OCI-LY7 (cell line): ENCODE data around the gene GPHN. TPM values are rescaled to one million over a fixed set of nuclear protein-coding genes. Genes with fewer than 3 reads are reported as not detected.

ENCODE experiments used
- BruUV-seq: library from RNA; stranded (reverse); fragments of 400-500 nt; replicated peaks from 2 replicates; lab custom pipeline; 2021; lab: Mats Ljungman, UMichigan
- CTCF ChIA-PET: fragments of 300-600 bp; sonication (Branson Sonifier 250); formaldehyde crosslinking; loops from one replicate; lab custom pipeline; 2022; ENCODE audit warnings: antibody characterized with exemption; ENCODE audit not compliant: unreplicated experiment; lab: Charles Lee
- POLR2A ChIA-PET: fragments of 300-600 bp; sonication (Branson Sonifier 250); formaldehyde crosslinking; loops from one replicate; lab custom pipeline; 2022; ENCODE audit warnings: antibody characterized with exemption; lab: Charles Lee
- DNase-seq: peaks from one replicate; pipeline ENCODE4 v3.0.0-alpha.2; 2015; ENCODE audit warnings: low spot score
- H2AFZ ChIP-seq: fragments of 200-600 bp; sonication (generic), shearing (Covaris generic); 2 replicates; pipeline ENCODE4 v1.6.1; 2014; ENCODE audit warnings: mild to moderate bottlenecking, antibody characterized with exemption, low read length, moderate library complexity
- H3K27ac ChIP-seq: fragments of 200-600 bp; sonication (generic); 2 replicates; pipeline ENCODE4 v1.5.1; 2014; ENCODE audit warnings: mixed run types, low read depth, mild to moderate bottlenecking, moderate library complexity, low read length, inconsistent platforms; ENCODE audit not compliant: poor library complexity, severe bottlenecking
- H3K36me3 ChIP-seq: fragments of 200-600 bp; sonication (generic); 2 replicates; pipeline ENCODE4 v1.6.1; 2014; ENCODE audit warnings: mild to moderate bottlenecking, antibody characterized with exemption, low read length, moderate library complexity, mixed read lengths; ENCODE audit not compliant: insufficient read depth
- H3K4me1 ChIP-seq: fragments of 200-600 bp; sonication (generic); 2 replicates; pipeline ENCODE4 v1.5.1; 2014; ENCODE audit warnings: mild to moderate bottlenecking, low read length; ENCODE audit not compliant: insufficient read depth, poor library complexity, severe bottlenecking
- H3K4me2 ChIP-seq: fragments of 200-600 bp; sonication (generic); 2 replicates; pipeline ENCODE4 v1.6.1; 2014; ENCODE audit warnings: mild to moderate bottlenecking, low read length
- H3K4me3 ChIP-seq: fragments of 200-600 bp; sonication (generic); 2 replicates; pipeline ENCODE4 v1.5.1; 2014; ENCODE audit warnings: mild to moderate bottlenecking, low read depth, low read length; ENCODE audit not compliant: poor library complexity, severe bottlenecking
- H3K79me2 ChIP-seq: fragments of 200-600 bp; sonication (generic); 2 replicates; pipeline ENCODE4 v1.6.1; 2016; ENCODE audit warnings: low read depth, mild to moderate bottlenecking, low read length, moderate library complexity, mixed read lengths; ENCODE audit not compliant: insufficient read depth
- H3K9me2 ChIP-seq: fragments of 200-600 bp; sonication (generic); 2 replicates; pipeline ENCODE4 v1.6.1; 2016; ENCODE audit warnings: mild to moderate bottlenecking, low read length, mixed read lengths; ENCODE audit not compliant: insufficient read depth
- H3K9me3 ChIP-seq: fragments of 200-600 bp; sonication (generic); 2 replicates; pipeline ENCODE4 v1.6.1; 2014; ENCODE audit warnings: mild to moderate bottlenecking, mixed run types, low read length, mixed read lengths
- H4K20me1 ChIP-seq: fragments of 200-600 bp; sonication (generic); 2 replicates; pipeline ENCODE4 v1.6.1; 2014; ENCODE audit warnings: mild to moderate bottlenecking, antibody characterized with exemption, low read length, moderate library complexity, mixed read lengths; ENCODE audit not compliant: insufficient read depth
- CTCF ChIP-seq: fragments of 200-600 bp; sonication (generic); conservative IDR thresholded peaks from 2 replicates; pipeline ENCODE4 v1.5.1; 2014; ENCODE audit warnings: mild to moderate bottlenecking, antibody characterized with exemption, low read length, moderate library complexity, mixed read lengths
- EZH2phosphoT487 ChIP-seq: fragments of 200-600 bp; sonication (generic); IDR thresholded peaks from 2 replicates; pipeline ENCODE4 v1.6.1; 2018; ENCODE audit warnings: low read depth, borderline replicate concordance, mild to moderate bottlenecking, mixed run types, antibody characterized with exemption, low read length, moderate library complexity, mixed read lengths
- intact Hi-C: fragments of 100-400 bp; cut with micrococcal nuclease; formaldehyde crosslinking; loops from one replicate; pipeline ENCODE4 v1.10.0; 2022; ENCODE audit not compliant: unreplicated experiment
- total RNA-seq, 2 experiments: library from RNA; depleted of rRNA in 1 of 2; stranded (reverse); fragments of >200 nt in 1 of 2; shearing (Covaris generic) in 1 of 2; gene quantifications; 2 replicates each; pipeline ENCODE4 v1.2.3, GENCODE V29; 2014 to 2022

GPHN gene
- total RNA-seq, 2 experiments from 2014 or later = not detected

DNA sequence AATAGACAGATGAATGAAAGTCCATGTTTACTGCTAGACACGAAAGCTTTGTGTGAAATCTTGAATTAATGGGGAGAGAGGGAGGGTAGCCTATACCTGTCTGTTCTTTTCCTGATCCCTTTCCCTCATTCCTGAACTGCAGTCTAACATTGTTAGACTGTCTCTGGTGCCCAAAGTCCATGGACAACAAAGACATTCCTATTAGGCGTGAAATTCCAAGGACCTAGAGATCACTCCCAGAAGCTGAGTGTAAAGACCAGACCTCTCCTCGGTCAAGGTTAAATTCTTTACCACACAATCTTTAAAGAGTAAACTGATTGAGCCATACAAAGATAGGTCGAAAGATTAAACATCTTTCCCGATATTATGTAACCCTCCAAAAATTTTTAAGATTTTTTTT lies 410.6 kb downstream of the GPHN start:
- Histone ChIP-seq H3K4me1 (no peaks in the 10 kb centered on the region), H3K36me3 (no peaks in the 10 kb centered on the region), H3K27ac (no peak overlapping the region), H3K9me3 (no peaks in the 10 kb centered on the region), H2AFZ (no peak overlapping the region), H4K20me1 (no peaks in the 10 kb centered on the region), H3K79me2 (no peaks in the 10 kb centered on the region), H3K4me2 (no peak overlapping the region), H3K4me3 (no peak overlapping the region), H3K9me2 (no peaks in the 10 kb centered on the region)
- POLR2A ChIA-PET = no interaction called here
- BruUV-seq = no TSS peak
- CTCF ChIA-PET = no interaction called here
- TF ChIP-seq CTCF (no peak), EZH2phosphoT487 (no peak)
- no peak for DNase-seq
- intact Hi-C loops = no loop called here

- Histone ChIP-seq H3K79me2 (no peaks in the 10 kb centered on the region), H3K9me2 (no peaks in the 10 kb centered on the region), H4K20me1 (no peaks in the 10 kb centered on the region), H3K36me3 (no peaks in the 10 kb centered on the region), H3K27ac (no peak overlapping the region), H3K4me2 (no peak overlapping the region), H3K9me3 (no peaks in the 10 kb centered on the region), H3K4me3 (no peak overlapping the region), H3K4me1 (no peaks in the 10 kb centered on the region), H2AFZ (no peak overlapping the region)
- CTCF ChIA-PET = no interaction called here
- TF ChIP-seq CTCF = no peak
- POLR2A ChIA-PET = no interaction called here
- intact Hi-C loops = no loop called here
- BruUV-seq = no TSS peak
- DNase-seq = no peak
These were observed 412.2 kb downstream of the GPHN start for GRCh38 chr14:66920196-66920595.

DNA sequence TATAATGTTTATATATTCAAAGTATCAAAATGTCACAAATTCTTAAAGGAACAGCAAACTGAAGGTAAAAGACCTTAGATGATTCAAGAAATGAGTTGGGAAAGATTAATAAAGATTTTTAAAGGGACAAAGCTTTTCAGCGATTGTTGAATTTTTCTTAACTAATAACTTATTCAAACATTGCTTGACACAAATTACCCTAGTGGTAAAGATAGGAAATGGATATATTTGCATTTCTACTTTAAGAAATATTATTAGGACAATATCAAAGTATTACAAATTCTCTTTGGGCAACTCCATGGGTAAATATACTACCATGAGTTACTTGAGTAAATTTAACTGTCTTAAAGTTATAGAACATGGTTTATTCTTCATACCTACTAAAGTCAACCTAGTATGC lies 415.3 kb downstream of the GPHN start:
- Histone ChIP-seq H3K4me2 (no peak overlapping the region), H3K79me2 (no peaks in the 10 kb centered on the region), H3K9me2 (no peaks in the 10 kb centered on the region), H4K20me1 (no peaks in the 10 kb centered on the region), H3K4me1 (no peaks in the 10 kb centered on the region), H3K36me3 (no peaks in the 10 kb centered on the region), H2AFZ (no peak overlapping the region), H3K9me3 (no peaks in the 10 kb centered on the region), H3K4me3 (no peak overlapping the region), H3K27ac (no peak overlapping the region)
- CTCF ChIA-PET = no interaction called here
- TF ChIP-seq EZH2phosphoT487 (no peak), CTCF (no peak)
- POLR2A ChIA-PET = interaction anchor here (0.6 kb wide), 1 partner anchor 392 kb away, joined by 5 read pairs; no protein-coding TSS in a partner anchor
- no peak for DNase-seq
- no TSS peak for BruUV-seq
- intact Hi-C loops = no loop called here
